Activated CD4-positive, alpha-beta memory T cell treated with anti-CD3 and anti-CD28 coated beads, Interleukin-2, amount 10 ng/mL, durations not matched to agents 7 days and 5 days (primary cell): ENCODE results near the gene BCL2L1. TPM values are rescaled to one million over a fixed set of nuclear protein-coding genes. Genes with fewer than 3 reads are reported as not detected.
A peak's percentile ranks its signal among the peaks of the same experiment; 100 is the strongest.
"Not testable (repeated sequence)": the region's sequence is repeated elsewhere in the genome, so short reads cannot be mapped to it uniquely, and the experiment has no call there.

Source experiments
- CTCF ChIA-PET: fragments of 350-600 bp; sonication (Branson Sonifier 250); formaldehyde crosslinking; loops from one replicate; lab custom pipeline; 2021; ENCODE audit warnings: antibody characterized with exemption, inconsistent platforms; lab: Charles Lee
- POLR2A ChIA-PET: fragments of 350-600 bp; sonication (Branson Sonifier 250); formaldehyde crosslinking; loops from one replicate; lab custom pipeline; 2021; ENCODE audit warnings: antibody characterized with exemption; lab: Charles Lee
- DNase-seq: peaks from one replicate; pipeline ENCODE4 v3.0.0-alpha.2; 2020
- H3K27ac Mint-ChIP-seq: one replicate; pipeline ENCODE4 v1.8.0; 2021; ENCODE audit warnings: mild to moderate bottlenecking, mixed read lengths
- H3K27me3 Mint-ChIP-seq: one replicate; pipeline ENCODE4 v1.8.0; 2021; ENCODE audit warnings: mixed read lengths
- H3K36me3 Mint-ChIP-seq: one replicate; pipeline ENCODE4 v1.8.0; 2021; ENCODE audit warnings: low read depth, mixed read lengths
- H3K4me1 Mint-ChIP-seq: one replicate; pipeline ENCODE4 v1.8.0; 2021; ENCODE audit warnings: mixed read lengths
- H3K4me3 Mint-ChIP-seq: one replicate; pipeline ENCODE4 v1.8.0; 2021; ENCODE audit warnings: mild to moderate bottlenecking, mixed read lengths
- H3K9me3 Mint-ChIP-seq: one replicate; pipeline ENCODE4 v1.8.0; 2021; ENCODE audit warnings: mixed read lengths
- total RNA-seq, 2 experiments: library from RNA; stranded (reverse); gene quantifications; one replicate each; pipeline ENCODE4 v1.2.3, GENCODE V29; 2021

BCL2L1 gene
- total RNA-seq, 2 experiments from 2014 or later, result 67.7 to 72.5 TPM

- POLR2A ChIA-PET, result interaction anchor here (1.5 to 1.6 kb wide), 2 partner anchors 25 to 72 kb away, joined by 3 to 6 read pairs; partner anchors contain the start of gene BCL2L1
- DNase-seq, result no peak
- Mint-ChIP-seq H3K27me3 (no peaks in the 10 kb centered on the region), H3K36me3 (peaks cover 52% of the 10 kb centered on the region), H3K4me1 (peaks cover 35% of the 10 kb centered on the region), H3K9me3 (no peaks in the 10 kb centered on the region), H3K4me3 (no peak overlapping the region), H3K27ac (peak overlapping the region; percentile 21)
- CTCF ChIA-PET, result interaction anchor here (1.1 to 2.1 kb wide), 2 partner anchors 24 to 114 kb away, joined by 3 to 9 read pairs; no protein-coding TSS in a partner anchor
These were observed 25.0 kb upstream of the BCL2L1 start for GRCh38 chr20:31747640-31748039.

DNA sequence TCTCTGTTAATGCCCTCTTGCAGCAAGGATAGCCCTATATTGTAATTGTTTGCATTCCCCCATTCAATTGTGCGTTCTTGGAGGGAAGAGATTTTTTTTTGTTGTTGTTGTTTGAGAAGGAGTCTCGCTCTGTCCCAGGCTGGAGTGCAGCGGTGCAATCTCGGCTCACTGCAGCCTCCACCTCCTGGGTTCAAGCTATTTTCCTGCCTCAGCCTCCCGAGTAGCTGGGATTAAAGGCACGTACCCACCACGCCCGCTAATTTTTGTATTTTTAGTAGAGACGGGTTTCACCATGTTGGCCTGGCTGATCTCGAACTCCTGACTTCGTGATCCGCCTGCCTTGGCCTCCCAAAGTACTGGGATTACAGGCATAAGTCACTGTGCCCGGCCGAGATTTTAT is 24.4 kb upstream of the BCL2L1 start:
- POLR2A ChIA-PET, result interaction anchor here (1.1 to 1.5 kb wide), 2 partner anchors 11 to 72 kb away, joined by 3 to 6 read pairs; no protein-coding TSS in a partner anchor
- CTCF ChIA-PET, result interaction anchor here (2.1 kb wide), 1 partner anchor 23 kb away, joined by 9 read pairs; no protein-coding TSS in a partner anchor
- not testable (repeated sequence) for H3K4me3 Mint-ChIP-seq, DNase-seq, H3K27ac Mint-ChIP-seq, H3K9me3 Mint-ChIP-seq, H3K27me3 Mint-ChIP-seq
- peaks cover 52% of the 10 kb centered on the region for H3K36me3 Mint-ChIP-seq
- peaks cover 37% of the 10 kb centered on the region for H3K4me1 Mint-ChIP-seq

DNA sequence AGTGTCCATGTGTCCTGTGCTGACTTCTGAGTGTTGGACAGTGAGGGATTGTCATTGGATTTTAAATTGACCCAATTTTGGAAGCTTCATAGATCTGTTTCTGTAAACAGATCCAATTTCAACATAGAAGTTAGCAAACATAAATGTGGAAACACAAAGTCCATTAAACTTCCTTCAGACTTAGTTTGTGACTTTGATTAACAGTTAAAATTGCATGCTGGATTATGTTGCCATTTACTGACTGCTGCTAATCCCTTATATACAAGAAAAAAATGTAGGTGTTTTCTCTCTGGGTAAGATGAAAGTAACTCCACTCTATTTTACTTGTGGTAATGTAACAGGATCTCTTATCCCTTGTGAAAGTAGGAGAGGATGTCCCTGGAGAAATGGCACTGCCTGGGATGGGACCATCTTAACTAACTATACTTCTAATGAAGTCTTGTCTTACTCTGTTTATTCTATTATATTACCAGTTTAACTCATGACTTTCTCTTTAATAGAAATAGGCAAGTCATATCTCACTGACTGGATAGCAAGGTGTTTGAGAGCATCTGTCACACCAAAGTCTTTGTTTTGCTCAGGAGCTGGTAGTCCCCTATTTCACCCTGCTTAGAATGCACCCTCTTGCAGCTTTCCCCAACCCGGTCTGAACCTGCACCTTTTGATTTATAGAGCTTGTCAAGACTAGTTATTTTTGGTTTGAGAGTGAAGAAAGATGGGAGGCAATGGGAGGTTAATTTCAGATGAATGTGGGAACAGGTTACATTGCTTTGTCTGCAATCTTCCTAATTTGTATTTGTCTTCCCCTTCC is 23.6 kb upstream of the BCL2L1 start:
- H3K4me3 Mint-ChIP-seq, result no peak overlapping the region
- peaks cover 43% of the 10 kb centered on the region for H3K4me1 Mint-ChIP-seq
- no peak overlapping the region for H3K27ac Mint-ChIP-seq
- ChIA-PET CTCF (interaction anchor here (2.1 kb wide), 1 partner anchor 22 kb away, joined by 9 read pairs; no protein-coding TSS in a partner anchor), POLR2A (interaction anchor here (1.1 kb wide), 1 partner anchor 11 kb away, joined by 3 read pairs; no protein-coding TSS in a partner anchor)
- H3K9me3 Mint-ChIP-seq, result no peaks in the 10 kb centered on the region
- DNase-seq, result no peak
- H3K36me3 Mint-ChIP-seq, result peaks cover 53% of the 10 kb centered on the region
- no peaks in the 10 kb centered on the region for H3K27me3 Mint-ChIP-seq

DNA sequence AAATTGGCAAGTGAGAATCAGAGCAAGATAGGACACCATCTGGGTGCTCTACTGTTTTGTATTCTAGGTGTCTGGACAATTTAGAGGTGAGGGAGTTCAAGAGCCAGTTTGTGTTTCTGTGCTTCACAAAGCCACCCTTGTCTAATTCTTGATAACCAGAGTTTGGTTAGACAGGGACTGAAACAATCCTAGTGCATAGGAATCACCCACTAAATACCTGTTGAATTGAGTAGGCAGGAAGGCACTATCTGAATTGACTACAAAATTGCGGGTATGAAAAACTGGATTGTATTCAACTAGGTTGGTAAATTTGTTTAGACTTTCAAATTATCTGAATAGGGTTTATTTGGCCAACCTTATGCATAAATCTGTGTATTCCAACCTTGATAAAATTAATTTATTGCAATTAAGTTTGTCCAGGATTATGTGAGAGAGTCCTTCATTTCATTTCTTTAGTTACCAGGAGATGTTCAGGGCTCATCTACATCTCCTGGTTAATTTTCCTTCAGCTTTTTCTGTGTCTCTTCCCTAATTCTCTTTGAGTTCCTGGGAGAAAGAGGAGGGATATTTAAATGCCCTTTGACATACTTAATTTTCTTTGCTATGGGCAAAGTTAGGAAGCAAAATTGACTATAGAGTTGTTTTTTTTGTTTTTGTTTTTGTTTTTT is 18.1 kb upstream of the BCL2L1 start:
- DNase-seq, result no peak
- Mint-ChIP-seq H3K4me1 (peaks cover 16% of the 10 kb centered on the region), H3K4me3 (no peak overlapping the region), H3K9me3 (no peaks in the 10 kb centered on the region), H3K27ac (no peak overlapping the region), H3K27me3 (no peaks in the 10 kb centered on the region), H3K36me3 (peaks cover 17% of the 10 kb centered on the region)
- CTCF ChIA-PET, result interaction anchor here (0.7 to 4.5 kb wide), 8 partner anchors 17 to 211 kb away, joined by 3 to 46 read pairs (median 6); partner anchors contain the start of gene BCL2L1
- POLR2A ChIA-PET, result interaction anchor here (0.6 to 4.7 kb wide), 11 partner anchors 9 to 617 kb away, joined by 3 to 37 read pairs (median 9); partner anchors contain the start of gene BCL2L1

DNA sequence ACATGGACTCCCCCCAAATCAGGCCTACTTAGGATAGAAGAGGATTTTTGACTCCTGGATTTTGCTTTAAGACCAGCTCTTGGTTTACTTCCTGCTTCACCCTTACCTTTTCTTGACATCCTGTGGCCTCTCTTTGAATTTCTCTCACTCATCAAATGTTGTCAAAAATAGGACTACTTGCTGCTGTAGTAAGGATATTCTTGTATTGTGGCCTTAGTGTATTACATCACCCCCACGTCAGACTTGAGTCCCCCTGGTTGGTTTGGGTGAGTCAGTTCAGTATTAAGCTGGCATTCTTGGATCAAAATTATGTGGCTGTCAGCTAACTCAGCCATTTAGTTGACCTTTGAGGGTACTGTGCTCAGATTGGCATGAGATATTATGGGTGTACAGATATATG is 17.5 kb upstream of the BCL2L1 start:
- H3K4me3 Mint-ChIP-seq, result no peak overlapping the region
- H3K4me1 Mint-ChIP-seq, result peaks cover 14% of the 10 kb centered on the region
- H3K9me3 Mint-ChIP-seq, result no peaks in the 10 kb centered on the region
- ChIA-PET CTCF (interaction anchor here (0.9 to 4.5 kb wide), 7 partner anchors 17 to 128 kb away, joined by 3 to 46 read pairs (median 6); partner anchors contain the start of gene BCL2L1), POLR2A (interaction anchor here (0.8 to 4.7 kb wide), 12 partner anchors 10 to 617 kb away, joined by 3 to 37 read pairs (median 8); partner anchors contain the start of gene BCL2L1)
- H3K36me3 Mint-ChIP-seq, result peaks cover 12% of the 10 kb centered on the region
- no peaks in the 10 kb centered on the region for H3K27me3 Mint-ChIP-seq
- H3K27ac Mint-ChIP-seq, result no peak overlapping the region
- DNase-seq, result peak; percentile 38

GRCh38 chr20:31739550-31739977 is 16.9 kb upstream of the BCL2L1 start:
- Mint-ChIP-seq H3K36me3 (peaks cover 8% of the 10 kb centered on the region), H3K27ac (no peak overlapping the region), H3K4me3 (no peak overlapping the region), H3K27me3 (no peaks in the 10 kb centered on the region), H3K4me1 (peaks cover 11% of the 10 kb centered on the region), H3K9me3 (no peaks in the 10 kb centered on the region)
- ChIA-PET CTCF (interaction anchor here (1.2 to 4.5 kb wide), 6 partner anchors 16 to 127 kb away, joined by 5 to 46 read pairs (median 8); partner anchors contain the start of gene BCL2L1), POLR2A (interaction anchor here (0.9 to 4.7 kb wide), 12 partner anchors 10 to 618 kb away, joined by 3 to 37 read pairs (median 8); partner anchors contain the start of gene BCL2L1)
- DNase-seq, result no peak

DNA sequence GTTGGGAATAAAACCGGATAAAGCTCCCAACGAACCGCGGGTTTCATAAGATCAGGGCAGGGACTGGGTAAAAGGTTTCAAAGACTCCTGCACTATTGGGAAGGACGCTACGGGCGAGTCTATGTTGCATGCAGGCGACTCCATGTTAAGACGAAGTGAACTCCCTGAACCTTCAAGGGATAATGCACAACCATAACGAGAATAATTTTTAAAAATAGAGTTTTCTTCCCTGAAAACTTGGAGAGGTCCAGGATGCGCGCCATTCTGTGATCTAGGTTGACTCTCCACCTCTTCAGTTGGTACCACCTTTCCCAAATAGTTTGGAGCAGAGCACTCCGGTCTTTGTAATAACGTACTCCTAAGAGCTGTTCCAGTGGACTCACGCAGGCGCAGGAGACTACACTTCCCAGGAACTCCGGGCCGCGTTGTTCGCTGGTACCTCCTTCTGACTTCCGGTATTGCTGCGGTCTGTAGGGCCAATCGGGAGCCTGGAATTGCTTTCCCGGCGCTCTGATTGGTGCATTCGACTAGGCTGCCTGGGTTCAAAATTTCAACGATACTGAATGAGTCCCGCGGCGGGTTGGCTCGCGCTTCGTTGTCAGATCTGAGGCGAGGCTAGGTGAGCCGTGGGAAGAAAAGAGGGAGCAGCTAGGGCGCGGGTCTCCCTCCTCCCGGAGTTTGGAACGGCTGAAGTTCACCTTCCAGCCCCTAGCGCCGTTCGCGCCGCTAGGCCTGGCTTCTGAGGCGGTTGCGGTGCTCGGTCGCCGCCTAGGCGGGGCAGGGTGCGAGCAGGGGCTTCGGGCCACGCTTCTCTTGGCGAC is 16.3 kb upstream of the BCL2L1 start, which contains the start of gene TPX2:
Gene TPX2, plus strand, starts transcription at position 562 of the 821 bp plus-strand sequence. CDS start 18,187 bp downstream, outside the sequence.
- Mint-ChIP-seq H3K4me3 (no peak within 1 kb of the TSS), H3K4me1 (peaks cover 9% of the 10 kb centered on the region), H3K36me3 (peaks cover 3% of the 10 kb centered on the region), H3K27ac (no peak within 1 kb of the TSS), H3K9me3 (no peaks in the 10 kb centered on the region), H3K27me3 (no peaks in the 10 kb centered on the region)
- POLR2A ChIA-PET, result interaction anchor here (0.8 to 4.7 kb wide), 13 partner anchors 11 to 371 kb away, joined by 3 to 37 read pairs (median 4); partner anchors contain the start of genes BCL2L1 and TM9SF4
- CTCF ChIA-PET, result interaction anchor here (0.6 to 4.5 kb wide), 5 partner anchors 16 to 126 kb away, joined by 4 to 46 read pairs (median 11); partner anchors contain the start of gene BCL2L1
- peak; percentile 86 for DNase-seq

- Mint-ChIP-seq H3K4me3 (no peak overlapping the region), H3K9me3 (no peaks in the 10 kb centered on the region)
- POLR2A ChIA-PET, result interaction anchor here (0.5 kb wide), 1 partner anchor 91 kb away, joined by 3 read pairs; no protein-coding TSS in a partner anchor
These were observed 8.7 kb upstream of the BCL2L1 start for GRCh38 chr20:31731321-31731717.

GRCh38 chr20:31723319-31724078 is 831 bp upstream of the BCL2L1 start:
- peak; percentile 97 for DNase-seq
- POLR2A ChIA-PET, result interaction anchor here (0.7 to 10.4 kb wide), 23 partner anchors 10 to 812 kb away, joined by 3 to 213 read pairs (median 4); partner anchors contain the start of gene TPX2
- peaks cover 43% of the 10 kb centered on the region for H3K36me3 Mint-ChIP-seq
- CTCF ChIA-PET, result interaction anchor here (0.6 to 10.8 kb wide), 46 partner anchors 11 to 1010 kb away, joined by 3 to 609 read pairs (median 8); partner anchors contain the start of genes ID1, PDRG1 and TPX2
- peak overlapping the region; percentile 95 for H3K4me3 Mint-ChIP-seq
- peaks cover 31% of the 10 kb centered on the region for H3K4me1 Mint-ChIP-seq
- peak overlapping the region; percentile 97 for H3K27ac Mint-ChIP-seq
- H3K9me3 Mint-ChIP-seq, result no peaks in the 10 kb centered on the region
- no peaks in the 10 kb centered on the region for H3K27me3 Mint-ChIP-seq

More at GRCh38 chr20:31731321-31731717, 8.7 kb upstream of the BCL2L1 start:
- Mint-ChIP-seq H3K36me3 (no peaks in the 10 kb centered on the region), H3K4me1 (peaks cover 3% of the 10 kb centered on the region), H3K27ac (no peak overlapping the region), H3K27me3 (peaks cover 3% of the 10 kb centered on the region)
- CTCF ChIA-PET, result interaction anchor here (0.5 to 1.4 kb wide), 5 partner anchors 69 to 1365 kb away, joined by 3 to 4 read pairs (median 3); no protein-coding TSS in a partner anchor
- no peak for DNase-seq

DNA sequence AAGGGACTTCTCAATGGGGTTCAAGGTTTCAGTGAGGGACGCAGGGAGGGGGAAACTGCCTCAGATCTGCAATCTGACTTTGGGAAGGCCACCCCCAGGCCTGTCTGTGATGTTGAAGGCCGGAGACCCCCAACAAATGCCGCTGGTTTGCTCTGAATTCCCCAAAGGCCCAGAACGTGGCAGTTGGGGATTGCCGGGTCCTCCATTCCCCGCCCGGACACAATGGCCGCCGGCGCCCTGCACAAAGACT is 326 bp upstream of the BCL2L1 start:
- Mint-ChIP-seq H3K4me1 (peaks cover 33% of the 10 kb centered on the region), H3K9me3 (no peaks in the 10 kb centered on the region), H3K27me3 (no peaks in the 10 kb centered on the region), H3K36me3 (peaks cover 47% of the 10 kb centered on the region), H3K4me3 (peak overlapping the region; percentile 95), H3K27ac (peak overlapping the region; percentile 97)
- ChIA-PET POLR2A (interaction anchor here (0.7 to 10.4 kb wide), 19 partner anchors 10 to 812 kb away, joined by 3 to 213 read pairs (median 5); partner anchors contain the start of gene TPX2), CTCF (interaction anchor here (0.9 to 10.8 kb wide), 30 partner anchors 11 to 163 kb away, joined by 3 to 609 read pairs (median 11); partner anchors contain the start of gene TPX2)
- no peak for DNase-seq
